HG03460 (cell line): ENCODE results near the gene PHF21B.
"Not testable (repeated sequence)": the region's sequence is repeated elsewhere in the genome, so short reads cannot be mapped to it uniquely, and the experiment has no call there.

Source experiments
- ATAC-seq: cut with Tn5 transposase; IDR thresholded peaks from one replicate; pipeline ENCODE4 v1.9.1; 2021; ENCODE audit not compliant: unreplicated experiment

The PHF21B gene

GRCh38 chr22:44962741-44963454 is 46.9 kb downstream of the PHF21B start:
- no peak for ATAC-seq

- not testable (repeated sequence) for ATAC-seq
Measured at GRCh38 chr22:44961682-44962081, 48.1 kb downstream of the PHF21B start.

- no peak for ATAC-seq
Measured at GRCh38 chr22:44956840-44957767, 52.7 kb downstream of the PHF21B start.

GRCh38 chr22:44955102-44955501 is 54.7 kb downstream of the PHF21B start:
- no peak for ATAC-seq

- ATAC-seq: no peak
Measured at GRCh38 chr22:44954149-44954548, 55.7 kb downstream of the PHF21B start.

GRCh38 chr22:44952863-44953746 is 56.7 kb downstream of the PHF21B start:
- no peak for ATAC-seq

- ATAC-seq: no peak
Measured at GRCh38 chr22:44951510-44951816, 58.3 kb downstream of the PHF21B start.

GRCh38 chr22:44950806-44951509 is 58.8 kb downstream of the PHF21B start:
- ATAC-seq: no peak

GRCh38 chr22:44947846-44948245 is 62.0 kb downstream of the PHF21B start:
- ATAC-seq: no peak

GRCh38 chr22:44947049-44947448 is 62.8 kb downstream of the PHF21B start:
- no peak for ATAC-seq

- ATAC-seq: no peak
Measured at GRCh38 chr22:44944883-44945601, 64.8 kb downstream of the PHF21B start.

GRCh38 chr22:44943701-44944324 is 66.0 kb downstream of the PHF21B start:
- no peak for ATAC-seq

GRCh38 chr22:44942979-44943700 is 66.7 kb downstream of the PHF21B start:
- no peak for ATAC-seq

GRCh38 chr22:44942056-44942455 is 67.7 kb downstream of the PHF21B start:
- no peak for ATAC-seq

- no peak for ATAC-seq
Measured at GRCh38 chr22:44941207-44941606, 68.6 kb downstream of the PHF21B start.

- ATAC-seq: no peak
Measured at GRCh38 chr22:44940130-44940529, 69.7 kb downstream of the PHF21B start.

GRCh38 chr22:44939451-44939850 is 70.4 kb downstream of the PHF21B start:
- ATAC-seq: no peak

- ATAC-seq: no peak
Measured at GRCh38 chr22:44938886-44939285, 70.9 kb downstream of the PHF21B start.

- ATAC-seq: no peak
Measured at GRCh38 chr22:44937216-44937615, 72.6 kb downstream of the PHF21B start.
